HG03378 (cell line): ENCODE results near the gene MCCC1.
"Not testable (repeated sequence)": the region's sequence is repeated elsewhere in the genome, so short reads cannot be mapped to it uniquely, and the experiment has no call there.

Source experiments
- ATAC-seq: cut with Tn5 transposase; IDR thresholded peaks from one replicate; pipeline ENCODE4 v1.9.1; 2021; ENCODE audit warnings: mild to moderate bottlenecking, moderate library complexity; ENCODE audit not compliant: unreplicated experiment

Gene MCCC1

DNA sequence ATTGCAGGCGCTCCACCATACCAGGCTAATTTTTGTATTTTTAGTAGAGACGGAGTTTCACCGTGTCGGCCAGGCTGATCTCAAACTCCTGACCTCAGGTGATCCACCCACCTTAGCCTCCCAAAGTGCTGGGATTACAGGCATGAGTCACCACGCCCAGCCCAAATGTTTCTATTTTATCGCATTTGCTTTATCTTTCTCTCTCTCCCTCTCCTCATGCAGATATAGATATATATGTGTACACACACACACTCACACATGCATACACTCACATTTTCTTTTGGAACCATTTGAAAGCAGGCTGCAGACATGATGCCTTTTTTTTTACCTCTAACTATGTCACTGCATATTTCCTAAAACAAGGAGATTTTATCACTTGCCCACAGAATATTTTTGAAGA, 7.3 kb upstream of the MCCC1 start:
- ATAC-seq = no peak

DNA sequence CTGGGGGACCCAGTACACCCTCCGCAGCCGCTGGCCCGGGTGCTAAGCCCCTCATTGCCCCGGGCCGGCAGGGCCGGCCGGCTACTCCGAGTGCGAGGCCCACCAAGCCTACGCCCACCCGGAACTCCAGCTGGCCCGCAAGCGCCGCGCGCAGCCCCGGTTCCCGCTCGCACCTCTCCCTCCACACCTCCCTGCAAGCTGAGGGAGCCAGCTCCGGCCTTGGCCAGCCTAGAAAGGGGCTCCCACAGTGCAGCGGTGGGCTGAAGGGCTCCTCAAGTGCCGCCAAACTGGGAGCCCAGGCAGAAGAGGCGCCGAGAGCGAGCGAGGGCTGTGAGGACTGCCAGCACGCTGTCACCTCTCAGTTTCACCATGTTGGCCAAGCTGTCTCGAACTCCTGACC, 4.7 kb upstream of the MCCC1 start:
- ATAC-seq = not testable (repeated sequence)

DNA sequence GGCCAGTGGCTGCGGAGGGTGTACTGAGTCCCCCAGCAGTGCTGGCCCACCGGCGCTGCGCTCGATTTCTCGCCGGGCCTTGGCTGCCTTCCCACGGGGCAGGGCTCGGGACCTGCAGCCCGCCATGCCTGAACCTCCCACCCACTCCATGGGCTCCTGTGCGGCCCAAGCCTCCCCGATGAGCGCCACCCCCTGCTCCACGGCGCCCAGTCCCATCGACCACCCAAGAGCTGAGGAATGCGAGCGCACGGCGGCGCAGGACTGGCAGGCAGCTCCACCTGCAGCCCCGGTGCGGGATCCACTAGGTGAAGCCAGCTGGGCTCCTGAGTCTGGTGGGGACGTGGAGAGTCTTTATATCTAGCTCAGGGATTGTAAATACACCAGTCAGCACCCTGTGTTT, 1.7 kb upstream of the MCCC1 start:
- ATAC-seq = not testable (repeated sequence)

DNA sequence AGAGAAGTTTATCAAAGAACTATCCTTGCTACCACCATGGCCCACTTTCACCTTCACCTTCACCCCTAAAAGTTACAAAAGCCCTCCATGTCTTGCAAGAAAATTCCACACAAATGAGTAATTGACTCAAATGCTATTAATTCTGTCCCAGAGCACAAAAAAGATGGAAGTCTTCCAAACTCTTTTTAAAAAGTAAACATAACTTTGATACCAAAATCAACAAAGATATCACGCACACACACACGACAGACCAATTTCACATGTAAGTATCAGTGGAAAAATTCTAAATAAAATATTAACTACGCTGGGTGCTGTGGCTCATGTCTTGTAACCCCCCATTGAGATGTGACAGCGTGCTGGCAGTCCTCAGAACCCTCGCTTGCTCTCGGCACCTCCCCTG, 1.1 kb upstream of the MCCC1 start:
- no peak for ATAC-seq

DNA sequence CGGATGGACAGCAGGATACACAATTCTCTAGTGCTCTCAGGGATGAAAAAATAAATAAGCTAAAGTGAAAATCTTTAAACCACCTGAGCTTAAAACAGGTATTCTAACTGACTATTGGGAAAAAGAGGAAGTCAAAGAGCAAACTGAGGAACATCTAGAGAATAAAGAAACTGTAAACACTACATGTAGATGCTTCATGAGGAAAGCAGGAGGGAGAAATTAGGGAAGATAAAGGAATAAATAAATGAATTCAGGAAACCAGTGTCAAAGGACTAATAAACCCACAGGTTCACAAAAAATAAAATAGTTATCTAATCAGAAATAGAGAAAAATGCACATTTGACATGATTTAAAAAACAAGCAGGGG, 525 bp upstream of the MCCC1 start:
- ATAC-seq = peak; percentile 4

DNA sequence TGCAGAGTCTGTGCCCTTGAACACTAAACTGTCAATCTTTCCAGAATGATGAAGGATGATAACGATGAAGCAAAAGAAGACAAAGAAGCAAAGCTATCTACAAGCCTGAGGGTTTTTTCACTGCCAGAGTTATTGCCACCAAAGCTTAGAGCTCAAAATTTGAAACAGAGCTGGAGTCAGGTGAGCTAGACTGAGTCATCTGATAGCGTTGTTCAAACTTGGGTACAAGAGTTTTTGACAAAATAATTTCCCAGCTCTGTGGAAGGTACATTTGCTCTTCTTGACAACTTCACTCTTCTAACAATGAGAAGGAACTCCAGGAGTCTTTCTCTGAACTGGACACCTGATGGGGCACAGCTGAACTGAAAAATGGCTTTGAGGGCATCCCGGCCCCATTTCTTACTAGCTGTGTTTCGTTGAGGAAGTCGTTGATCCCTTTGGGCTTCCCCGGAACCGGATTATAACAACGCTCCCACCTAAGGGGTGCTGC, 715 bp downstream of the MCCC1 start:
- peak; percentile 3 for ATAC-seq

DNA sequence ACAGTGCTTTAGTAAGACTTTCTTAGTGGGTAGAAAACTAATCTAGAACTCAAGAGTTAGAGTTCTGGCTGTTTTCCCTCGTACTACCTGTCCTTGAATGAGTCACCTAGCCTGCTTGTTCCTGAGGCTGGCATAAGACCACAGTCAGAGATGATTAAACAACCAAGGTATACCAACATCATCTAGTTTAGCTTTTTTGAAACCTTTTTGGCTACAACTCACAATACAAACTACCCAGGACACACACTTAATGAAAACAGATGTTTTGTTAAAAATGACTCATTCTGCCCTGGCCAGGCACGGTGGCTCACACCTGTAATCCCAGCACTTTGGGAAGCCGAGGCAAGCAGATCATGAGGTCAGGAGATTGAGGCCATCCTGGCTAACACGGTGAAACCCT, 4.6 kb downstream of the MCCC1 start:
- ATAC-seq = no peak

DNA sequence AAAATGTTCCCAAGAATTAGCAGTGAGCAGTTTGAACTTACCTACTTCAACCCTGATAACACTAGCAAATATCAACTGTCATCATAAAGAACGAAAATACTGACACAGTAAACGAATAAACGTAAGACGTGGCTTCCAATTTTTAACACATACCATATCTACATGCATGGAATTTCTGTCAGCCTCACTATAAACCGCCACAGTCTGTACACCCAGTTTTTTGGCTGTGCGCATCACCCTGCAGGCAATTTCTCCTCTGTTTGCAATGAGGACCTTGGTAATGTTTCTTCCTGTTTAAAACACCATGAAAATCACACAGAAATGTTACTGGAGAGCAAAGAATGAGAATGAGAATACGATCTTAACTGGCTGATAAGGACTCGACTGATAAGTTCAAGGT, 7.0 kb downstream of the MCCC1 start:
- no peak for ATAC-seq

DNA sequence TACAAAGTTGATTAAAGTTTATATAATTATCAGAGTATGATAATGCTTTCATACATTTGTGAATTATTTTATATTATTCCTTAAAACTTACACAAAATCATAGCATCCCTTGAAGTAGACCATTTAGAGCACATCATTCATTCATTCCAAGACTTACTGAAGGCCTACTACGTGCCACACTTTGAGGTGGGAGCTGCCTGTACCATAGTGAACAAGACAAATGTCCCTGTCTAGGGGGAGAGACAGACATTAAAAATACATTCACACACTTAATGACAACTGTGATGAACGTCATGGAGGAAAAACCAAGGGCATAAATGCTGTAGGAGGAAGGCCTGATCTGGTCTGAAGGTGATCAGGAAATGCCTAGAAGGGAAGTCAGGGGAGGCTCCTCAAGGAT, 12.1 kb downstream of the MCCC1 start:
- no peak for ATAC-seq

DNA sequence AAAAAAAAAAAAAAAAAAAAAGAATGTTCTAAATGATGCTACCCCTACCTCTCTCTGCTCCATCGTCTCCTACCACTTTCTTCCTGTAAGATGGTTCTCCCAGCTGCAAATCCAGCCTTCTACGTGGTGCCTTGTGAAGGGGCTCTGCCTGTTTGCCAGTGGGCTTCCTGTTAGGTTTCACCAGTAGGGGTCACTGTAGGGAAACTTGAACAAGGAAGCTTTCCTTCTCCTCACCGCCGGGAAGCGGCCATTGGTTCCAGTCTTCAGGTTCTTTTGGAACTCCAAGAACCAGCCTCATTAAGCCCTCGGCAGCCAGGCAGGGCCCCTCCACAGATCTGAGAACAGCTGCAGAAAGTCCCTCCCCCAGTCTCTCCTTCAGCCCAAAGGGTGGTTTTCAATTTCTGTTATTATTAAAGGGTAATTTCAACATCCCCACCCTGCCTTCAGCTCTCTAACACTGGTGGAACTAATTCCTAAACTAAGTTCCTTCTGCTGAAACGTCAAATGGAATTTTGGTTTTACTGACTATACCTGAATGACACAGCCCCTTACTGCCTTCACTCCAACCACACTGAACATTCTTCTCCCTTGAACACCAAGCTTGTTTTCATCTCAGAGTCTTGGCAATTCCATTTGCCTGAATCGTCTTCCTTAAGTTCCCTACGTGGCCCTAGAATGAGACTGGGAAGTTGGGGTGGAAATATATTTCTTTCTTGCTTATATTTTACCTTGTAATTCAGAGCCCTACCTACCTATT, 13.5 kb downstream of the MCCC1 start:
- no peak for ATAC-seq

DNA sequence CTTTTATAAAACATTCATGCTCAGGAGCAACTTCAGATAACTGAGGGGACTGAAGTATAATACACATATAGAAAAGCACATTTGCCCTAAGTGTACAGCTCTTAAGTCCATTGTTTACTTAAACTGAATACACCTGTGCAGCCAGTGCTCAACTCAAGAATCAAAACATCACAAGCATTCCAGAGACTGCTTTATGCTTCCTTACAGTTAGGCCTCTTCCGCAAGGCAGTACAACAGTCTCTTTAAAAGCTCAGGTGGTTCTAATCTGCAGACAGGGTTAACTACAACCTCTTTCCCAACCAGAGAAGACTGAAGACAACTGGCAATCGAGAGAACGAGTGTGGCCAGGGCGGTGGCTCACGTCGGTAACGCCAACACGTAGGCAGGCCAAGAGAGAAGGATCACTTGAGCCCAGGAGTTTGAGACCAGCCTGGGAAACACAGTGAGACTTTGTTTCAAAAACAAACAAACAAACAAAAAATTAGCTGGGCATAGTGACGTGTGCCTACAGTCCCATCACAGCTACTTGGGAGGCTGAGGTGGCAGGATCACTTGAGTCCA, 16.9 kb downstream of the MCCC1 start:
- ATAC-seq = no peak

DNA sequence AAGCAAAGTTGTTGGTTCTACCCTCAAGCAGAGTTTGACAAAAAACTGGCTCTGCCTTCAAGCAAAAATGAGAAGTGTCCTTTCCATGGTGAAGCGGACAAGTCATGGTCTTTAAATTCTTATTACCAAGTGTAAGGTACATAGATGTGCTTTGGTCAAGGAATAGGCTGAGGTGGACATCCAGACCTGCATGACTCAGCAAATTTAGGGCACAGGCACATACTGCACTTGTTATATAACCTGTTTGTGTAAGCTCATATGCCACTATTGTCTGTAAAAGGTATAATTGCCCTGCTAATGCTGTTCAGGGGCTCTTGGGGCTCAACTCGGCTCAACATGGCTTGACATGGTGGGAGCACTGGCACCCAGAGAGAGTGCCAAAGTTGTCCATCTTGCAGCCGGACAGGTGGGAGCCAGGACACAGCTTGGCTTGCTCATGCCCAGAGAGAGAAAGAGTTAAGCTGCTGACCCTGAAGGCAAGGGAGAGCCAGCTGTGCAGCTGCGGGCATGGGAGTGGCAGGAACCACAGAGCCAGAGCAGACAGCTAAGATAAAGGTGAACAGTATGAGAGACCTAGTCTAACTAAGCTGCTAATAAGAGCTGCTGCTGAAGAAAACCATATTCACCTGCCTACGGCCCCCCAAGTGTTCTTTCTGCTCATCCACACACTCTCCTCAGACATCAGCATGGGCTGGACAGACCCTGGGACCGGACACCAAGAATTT, 17.7 kb downstream of the MCCC1 start:
- no peak for ATAC-seq

DNA sequence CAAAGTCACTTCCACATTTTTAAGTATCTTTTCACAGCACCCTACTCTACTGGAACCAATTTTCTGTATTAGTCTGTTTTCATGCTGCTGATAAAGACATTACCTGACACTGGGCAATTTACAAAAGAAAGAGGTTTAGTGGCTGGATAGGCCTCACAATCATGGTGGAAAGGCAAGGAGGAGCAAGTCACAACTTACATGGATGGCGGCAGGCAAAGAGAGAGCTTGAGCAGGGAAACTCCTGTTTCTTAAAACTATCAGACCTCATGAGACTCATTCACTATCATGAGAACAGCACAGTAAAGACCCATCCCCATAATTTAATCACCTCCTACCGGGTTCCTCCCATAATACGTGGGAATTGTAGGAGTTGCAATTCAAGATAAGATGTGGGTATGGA, 18.7 kb downstream of the MCCC1 start:
- ATAC-seq = no peak

DNA sequence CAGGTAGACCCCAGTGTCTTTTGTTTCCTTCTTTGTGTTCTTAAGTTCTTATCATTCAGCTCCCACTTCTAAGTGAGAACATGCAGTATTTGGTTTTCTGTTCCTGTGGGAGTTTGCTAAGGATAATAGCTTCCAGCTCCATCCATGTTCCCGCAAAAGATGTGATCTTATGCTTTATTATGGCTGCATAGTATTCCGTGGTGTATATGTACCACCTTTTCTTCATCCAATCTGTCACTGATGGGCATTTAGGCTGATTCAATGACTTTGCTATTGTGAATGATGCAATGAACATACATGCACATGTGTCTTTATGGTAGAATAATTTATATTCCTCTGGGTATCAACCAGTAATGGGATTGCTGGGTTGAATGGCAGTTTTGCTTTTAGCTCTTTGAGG, 24.4 kb downstream of the MCCC1 start:
- no peak for ATAC-seq

DNA sequence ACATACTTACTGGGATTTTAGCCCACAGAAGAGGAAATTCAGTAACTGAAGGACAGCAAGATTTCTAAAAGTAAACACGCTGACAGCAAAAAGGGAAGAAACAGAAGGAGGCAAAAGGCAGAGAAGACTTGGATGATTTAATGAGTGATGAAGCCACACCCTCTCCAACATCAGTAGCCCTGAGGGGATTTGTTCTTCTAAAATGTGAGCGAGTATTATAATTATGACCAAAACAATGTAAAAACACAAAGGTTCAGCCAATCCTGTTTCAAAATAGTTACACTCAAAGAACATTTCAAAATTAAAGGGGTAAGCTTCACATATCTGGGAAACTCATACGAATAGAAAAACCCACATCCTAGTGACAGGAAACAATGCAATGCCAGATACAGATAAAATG, 25.0 kb downstream of the MCCC1 start:
- no peak for ATAC-seq

DNA sequence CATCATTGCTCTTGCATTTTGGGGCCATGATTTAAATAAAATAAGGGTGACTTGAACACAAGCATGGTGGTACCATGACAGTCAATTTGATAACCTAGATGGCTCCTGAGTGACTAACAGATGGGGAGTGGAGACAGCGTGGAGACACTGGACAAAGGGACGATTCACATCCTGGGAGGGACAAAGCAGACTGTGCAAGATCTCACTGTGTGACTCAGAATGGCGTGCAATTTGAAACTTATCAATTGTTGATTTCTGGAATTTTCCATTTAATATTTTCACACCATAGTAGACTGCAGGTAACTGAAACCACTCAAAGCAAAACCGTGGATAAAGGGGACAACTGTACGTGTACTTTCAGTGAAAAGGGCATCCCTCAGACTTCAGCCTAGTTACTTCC, 25.5 kb downstream of the MCCC1 start:
- ATAC-seq = no peak

DNA sequence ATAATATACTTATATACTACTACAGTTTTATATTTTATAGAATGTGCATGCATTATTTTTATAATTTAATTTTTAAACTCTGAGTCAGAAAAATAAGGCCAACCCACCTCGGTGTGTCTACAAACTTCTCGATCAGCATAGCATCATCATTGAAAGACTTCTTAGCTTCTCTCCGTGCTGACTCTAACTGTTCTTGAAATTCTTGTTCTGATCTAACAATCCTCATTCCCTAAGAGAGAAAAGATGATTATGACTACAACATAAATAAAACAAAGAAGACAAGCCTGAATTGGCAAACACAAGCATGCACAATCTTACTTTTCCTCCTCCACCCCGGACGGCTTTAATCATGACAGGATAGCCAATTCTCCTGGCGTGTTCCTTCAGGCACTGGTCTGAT, 28.4 kb downstream of the MCCC1 start:
- no peak for ATAC-seq

DNA sequence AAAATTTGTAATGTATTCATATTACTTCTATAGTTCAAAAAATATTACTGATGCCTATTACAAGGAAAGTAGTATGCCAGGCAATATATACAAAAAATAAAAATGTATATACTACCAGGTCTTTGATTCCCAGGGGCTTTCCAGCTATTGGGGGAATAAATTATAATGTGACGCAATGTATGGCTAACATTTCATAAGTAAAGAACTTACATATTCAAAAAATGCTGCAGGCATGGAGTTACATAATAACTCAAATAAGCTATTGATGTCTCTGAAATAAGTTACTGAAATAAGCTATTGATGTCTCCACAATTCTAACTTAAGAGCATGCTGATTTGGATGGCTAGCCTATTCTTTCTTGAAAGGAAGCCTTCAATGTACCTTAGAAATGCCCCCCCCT, 30.2 kb downstream of the MCCC1 start:
- ATAC-seq = no peak

DNA sequence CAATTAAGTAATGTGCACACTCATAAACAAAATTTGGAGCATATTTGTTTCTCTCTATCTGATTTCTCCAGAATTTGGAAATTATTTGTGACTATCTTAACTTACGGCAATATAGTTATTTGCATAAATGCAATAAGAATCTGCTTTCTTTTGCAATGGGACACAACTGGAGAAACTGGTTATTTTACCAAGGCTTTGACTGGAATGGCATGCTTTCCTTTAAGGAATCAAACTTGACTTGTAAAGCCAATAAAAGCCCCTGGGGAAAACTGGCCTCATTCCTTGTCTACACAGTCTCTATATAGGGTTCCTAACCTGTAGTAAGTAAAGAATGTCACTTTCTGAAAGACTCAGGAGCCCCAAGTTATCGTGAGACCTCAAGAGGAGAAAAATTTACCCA, 32.4 kb downstream of the MCCC1 start:
- ATAC-seq = not testable (repeated sequence)

DNA sequence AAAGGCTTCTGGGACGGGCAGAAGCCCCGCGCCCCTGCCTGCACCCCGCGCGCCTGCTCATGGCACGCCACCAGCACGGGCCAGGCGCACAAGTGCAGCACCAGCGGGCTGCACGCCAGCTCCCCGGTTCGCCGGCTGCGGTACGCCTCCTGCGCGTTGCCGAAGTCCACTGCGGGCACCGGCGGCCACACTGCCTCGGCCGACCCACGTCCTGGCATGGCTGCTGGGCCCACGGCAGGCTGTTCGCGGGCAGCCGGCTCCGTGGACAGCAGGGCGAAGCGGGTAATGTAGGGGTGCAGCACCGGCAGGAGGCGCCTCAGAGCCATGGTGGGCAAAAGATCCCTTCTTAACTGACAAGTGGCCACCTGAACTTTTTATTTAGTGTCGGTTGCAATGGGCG, 34.8 kb downstream of the MCCC1 start:
- no peak for ATAC-seq

DNA sequence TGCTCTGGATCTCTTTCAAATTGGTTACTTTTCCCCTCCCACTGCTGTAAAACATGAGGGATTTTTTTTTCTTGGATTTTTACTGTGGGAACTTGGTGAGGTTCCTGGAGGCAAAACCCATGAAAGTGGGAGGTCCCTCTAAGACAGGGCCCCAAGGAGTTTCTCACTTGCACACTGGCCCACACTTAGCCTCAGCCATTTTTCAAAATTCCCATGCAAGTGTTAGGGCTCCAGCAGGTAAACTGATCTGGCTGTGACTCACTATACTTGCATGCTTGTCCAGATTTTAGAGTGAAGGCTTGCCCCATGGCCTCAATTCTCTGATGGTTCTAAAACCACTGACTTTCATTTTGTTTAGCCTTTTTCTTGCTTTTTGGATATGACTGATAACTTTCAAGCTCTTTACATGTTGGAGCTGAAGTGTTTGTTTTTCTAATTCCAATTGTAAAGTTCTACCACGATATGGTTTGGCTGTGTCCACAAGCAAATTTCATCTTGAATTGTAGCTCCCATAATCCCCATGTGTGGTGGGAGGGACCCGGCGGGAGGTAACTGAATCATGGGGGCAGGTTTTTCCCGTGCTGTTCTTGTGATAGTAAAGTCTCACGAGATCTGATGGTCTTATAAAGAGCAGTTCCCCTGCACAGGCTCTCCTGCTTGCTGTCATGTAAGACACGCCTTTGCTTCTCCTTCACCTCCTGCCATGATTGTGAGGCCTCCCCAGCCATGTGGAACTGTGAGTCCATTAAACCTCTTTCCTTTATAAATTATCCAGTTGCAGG, 37.7 kb downstream of the MCCC1 start:
- ATAC-seq = no peak
